Loucy (cell line): ENCODE measurements around the gene MAP3K5.

Experiments used
- H2AFZ ChIP-seq: fragments of 200-600 bp; sonication (generic); 2 replicates; pipeline ENCODE4 v1.6.0; 2016; ENCODE audit warnings: antibody characterized with exemption, mild to moderate bottlenecking, low read length, moderate library complexity
- H3F3A ChIP-seq: fragments of 200-600 bp; 2 replicates; pipeline ENCODE4 v1.6.0; 2016; ENCODE audit warnings: antibody characterized with exemption, low read depth, mild to moderate bottlenecking
- H3K27me3 ChIP-seq: fragments of 200-600 bp; sonication (generic); 2 replicates; pipeline ENCODE4 v1.6.1; 2014; ENCODE audit warnings: low read length, mild to moderate bottlenecking; ENCODE audit not compliant: insufficient read depth, poor library complexity, severe bottlenecking
- H3K36me3 ChIP-seq: fragments of 200-600 bp; sonication (generic); 2 replicates; pipeline ENCODE4 v1.6.1; 2016; ENCODE audit warnings: low read length; ENCODE audit not compliant: insufficient read depth
- H3K4me1 ChIP-seq: fragments of 200-600 bp; sonication (generic); 2 replicates; pipeline ENCODE4 v1.5.1; 2014; ENCODE audit warnings: low read length, mild to moderate bottlenecking; ENCODE audit not compliant: insufficient read depth, poor library complexity, severe bottlenecking
- H3K4me2 ChIP-seq: fragments of 200-600 bp; sonication (generic); 2 replicates; pipeline ENCODE4 v1.6.0; 2014; ENCODE audit warnings: antibody characterized with exemption, low read length, low read depth, mild to moderate bottlenecking; ENCODE audit not compliant: poor library complexity, severe bottlenecking
- H3K4me3 ChIP-seq: fragments of 200-600 bp; sonication (generic); 2 replicates; pipeline ENCODE4 v1.5.1; 2014; ENCODE audit warnings: low read length, mild to moderate bottlenecking, mixed read lengths; ENCODE audit not compliant: poor library complexity, severe bottlenecking
- H3K79me2 ChIP-seq: fragments of 200-600 bp; sonication (generic); 2 replicates; pipeline ENCODE4 v1.6.1; 2014; ENCODE audit warnings: low read length; ENCODE audit not compliant: insufficient read depth
- H3K9ac ChIP-seq: fragments of 200-600 bp; sonication (generic); 2 replicates; pipeline ENCODE4 v1.6.0; 2014; ENCODE audit warnings: mild to moderate bottlenecking, low read depth, low read length, moderate library complexity; ENCODE audit not compliant: poor library complexity, severe bottlenecking
- H3K9me2 ChIP-seq: fragments of 200-600 bp; sonication (generic); replicated peaks from 2 replicates; pipeline ENCODE4 v1.6.1; 2016; ENCODE audit warnings: low read depth, low read length, mixed read lengths
- H3K9me3 ChIP-seq: fragments of 200-600 bp; sonication (generic); 2 replicates; pipeline ENCODE4 v1.6.1; 2014; ENCODE audit warnings: mild to moderate bottlenecking, antibody characterized with exemption, low read length, low read depth; ENCODE audit not compliant: insufficient read depth
- H4K20me1 ChIP-seq: fragments of 200-600 bp; sonication (generic); 2 replicates; pipeline ENCODE4 v1.6.0; 2014; ENCODE audit warnings: antibody characterized with exemption, low read length, mild to moderate bottlenecking; ENCODE audit not compliant: insufficient read depth, poor library complexity, severe bottlenecking
- CTCF ChIP-seq: fragments of 200-600 bp; sonication (generic); conservative IDR thresholded peaks from 2 replicates; pipeline ENCODE4 v1.5.1; 2014; ENCODE audit warnings: mild to moderate bottlenecking, antibody characterized with exemption, low read length
- EZH2phosphoT487 ChIP-seq: fragments of 200-600 bp; IDR thresholded peaks from 2 replicates; pipeline ENCODE4 v1.6.1; 2018; ENCODE audit warnings: antibody characterized with exemption, mild to moderate bottlenecking, moderate library complexity, borderline replicate concordance

MAP3K5 gene

DNA sequence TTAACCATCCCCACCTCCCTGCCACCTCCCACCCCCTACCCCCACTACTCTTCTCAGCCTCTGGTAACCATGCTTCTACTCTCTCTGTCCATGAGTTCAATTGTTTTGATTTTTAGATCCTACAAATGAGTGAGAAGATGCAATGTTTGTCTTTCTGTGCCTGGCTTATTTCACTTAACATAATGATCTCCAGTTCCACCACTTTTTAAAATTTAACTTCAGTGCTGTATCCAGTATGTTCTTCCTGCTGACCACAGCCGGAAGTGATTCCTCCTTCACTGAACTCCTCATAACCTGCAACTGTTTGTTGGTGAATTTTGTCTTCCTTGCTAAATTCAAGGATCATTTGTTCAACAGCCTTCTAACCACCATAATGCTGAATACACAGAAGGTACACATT, 245.9 kb downstream of the MAP3K5 start:
- Histone ChIP-seq H3K27me3 (peaks cover 10% of the 10 kb centered on the region), H3K36me3 (no peaks in the 10 kb centered on the region), H3K9me2 (no peaks in the 10 kb centered on the region), H3F3A (no peaks in the 10 kb centered on the region), H2AFZ (no peak overlapping the region), H3K4me2 (no peak overlapping the region), H3K79me2 (no peaks in the 10 kb centered on the region), H3K4me1 (no peaks in the 10 kb centered on the region), H3K9me3 (no peaks in the 10 kb centered on the region), H3K9ac (no peak overlapping the region), H3K4me3 (no peak overlapping the region), H4K20me1 (no peaks in the 10 kb centered on the region)
- TF ChIP-seq EZH2phosphoT487: no peak
- TF ChIP-seq CTCF: no peak

- Histone ChIP-seq H3K27me3 (peaks cover 16% of the 10 kb centered on the region), H2AFZ (no peak overlapping the region), H3K4me2 (no peak overlapping the region), H4K20me1 (no peaks in the 10 kb centered on the region), H3K9me3 (no peaks in the 10 kb centered on the region), H3K9me2 (no peaks in the 10 kb centered on the region), H3K4me1 (no peaks in the 10 kb centered on the region), H3K9ac (no peak overlapping the region), H3F3A (no peaks in the 10 kb centered on the region), H3K36me3 (no peaks in the 10 kb centered on the region), H3K79me2 (no peaks in the 10 kb centered on the region), H3K4me3 (no peak overlapping the region)
- no peak for TF ChIP-seq EZH2phosphoT487
- TF ChIP-seq CTCF: no peak
These were observed 248.0 kb downstream of the MAP3K5 start for GRCh38 chr6:136544326-136544725.

- H2AFZ ChIP-seq: no peak overlapping the region
- H4K20me1 ChIP-seq: no peaks in the 10 kb centered on the region
- TF ChIP-seq EZH2phosphoT487 (no peak), CTCF (no peak)
- H3K36me3 ChIP-seq: no peaks in the 10 kb centered on the region
- H3F3A ChIP-seq: no peaks in the 10 kb centered on the region
- H3K9me2 ChIP-seq: no peaks in the 10 kb centered on the region
- no peaks in the 10 kb centered on the region for H3K9me3 ChIP-seq
- H3K79me2 ChIP-seq: no peaks in the 10 kb centered on the region
- no peak overlapping the region for H3K9ac ChIP-seq
- H3K4me3 ChIP-seq: no peak overlapping the region
- peaks cover 13% of the 10 kb centered on the region for H3K27me3 ChIP-seq
- no peak overlapping the region for H3K4me2 ChIP-seq
- no peaks in the 10 kb centered on the region for H3K4me1 ChIP-seq
These were observed 250.9 kb downstream of the MAP3K5 start for GRCh38 chr6:136541395-136541794.
